Measurements from ENCODE around the gene SPINT3. TPM values are rescaled to one million over a fixed set of nuclear protein-coding genes. Genes with fewer than 3 reads are reported as not detected.

SPINT3 gene
- total and polyA plus RNA-seq, 2 of the 8 experiments (the other 6 are each of a cell fraction or from before 2014, with no cell fraction given) = not detected

DNA sequence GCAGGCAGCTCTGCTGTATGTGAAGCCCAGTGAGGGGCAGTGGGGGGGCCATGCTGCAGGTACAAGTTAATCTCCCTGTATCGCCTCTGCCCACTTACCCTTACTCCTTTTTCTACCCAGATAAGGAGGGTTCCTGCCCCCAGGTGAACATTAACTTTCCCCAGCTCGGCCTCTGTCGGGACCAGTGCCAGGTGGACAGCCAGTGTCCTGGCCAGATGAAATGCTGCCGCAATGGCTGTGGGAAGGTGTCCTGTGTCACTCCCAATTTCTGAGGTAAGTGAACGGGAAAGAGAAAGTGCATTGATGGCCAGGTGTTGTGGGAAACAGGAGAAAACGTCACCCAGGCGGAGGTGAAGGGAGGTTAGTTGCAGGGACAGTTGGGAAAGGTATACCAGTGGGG, 35.6 kb downstream of the SPINT3 start:
- Histone ChIP-seq H3K4me2 (ENCODE audit: insufficient read depth in 1 of 2, low read depth in 2 of 2, low read length in 2 of 2) (no peak overlapping the region), H3K27ac (ENCODE audit: low read depth, low read length) (no peak overlapping the region), H3K36me3 (ENCODE audit: control insufficient read depth in 2 of 4, insufficient read depth in 4 of 4, low read length in 3 of 4) (0 out of 8 replicates have a peak, but pooled peaks cover 0 to 3% (median 0%) of the 10 kb centered on the region in 4 experiments), H4K20me1 (replicated peaks in 1 of 2; ENCODE audit: control insufficient read depth in 1 of 2, insufficient read depth in 2 of 2, low read length in 2 of 2) (no peaks in the 10 kb centered on the region), H2BK12ac (ENCODE audit: low read depth, low read length) (no peak overlapping the region), H3K27me3 (replicated peaks in 1 of 4; ENCODE audit: control insufficient read depth in 3 of 4, extremely low read depth in 1 of 4, insufficient read depth in 3 of 4, low read length in 3 of 4) (no peaks in the 10 kb centered on the region), H3K14ac (ENCODE audit: insufficient read length) (no peak overlapping the region), H3K79me1 (ENCODE audit: low read depth, low read length) (peaks cover 2% of the 10 kb centered on the region; the same call in 1 of the 2 replicates), H3K23ac (ENCODE audit: insufficient read length) (no peak overlapping the region), H2AK5ac (ENCODE audit: low read depth, low read length) (no peak overlapping the region), H4K8ac (ENCODE audit: extremely low read depth, insufficient read depth, low read length) (no peak overlapping the region), H3K9ac (replicated peaks in 1 of 4; ENCODE audit: extremely low read depth in 1 of 4, low read depth in 3 of 4, low read length in 3 of 4) (no peak overlapping the region), H3K79me2 (ENCODE audit: control insufficient read depth in 1 of 2, insufficient read depth in 2 of 2, low read length in 2 of 2) (no peaks in the 10 kb centered on the region), H3K56ac (replicated peaks; ENCODE audit: insufficient read length, low read depth, low read length) (no peak overlapping the region), H2BK120ac (replicated peaks; ENCODE audit: low read depth, low read length) (no peak overlapping the region), H3K9me3 (ENCODE audit: insufficient read depth in 2 of 2, low read depth in 1 of 2, low read length in 1 of 2) (no peaks in the 10 kb centered on the region), H3K4me1 (replicated peaks in 1 of 4; ENCODE audit: control insufficient read depth in 3 of 4, insufficient read depth in 4 of 4, low read length in 3 of 4) (peaks cover 0 to 6% (median 0%) of the 10 kb centered on the region in 4 experiments; a peak in 2 of 7 replicates), H4K91ac (replicated peaks; ENCODE audit: insufficient read length, low read length) (no peak overlapping the region), H3K4ac (replicated peaks; ENCODE audit: insufficient read length, low read depth, low read length) (no peak overlapping the region), H2BK15ac (ENCODE audit: low read length) (no peak overlapping the region), H4K5ac (ENCODE audit: insufficient read length, low read depth, low read length) (no peak overlapping the region), H3K18ac (ENCODE audit: extremely low read depth, low read length) (no peak overlapping the region), H3K23me2 (ENCODE audit: low read depth, low read length) (0 out of 2 replicates have a peak, but pooled peaks cover 1% of the 10 kb centered on the region), H3K4me3 (ENCODE audit: extremely low read depth in 1 of 4, insufficient read depth in 2 of 4, low read depth in 3 of 4, low read length in 4 of 4) (no peak overlapping the region), H2BK20ac (ENCODE audit: low read length) (no peak overlapping the region), H2AFZ (ENCODE audit: low read length) (no peak overlapping the region), H2BK5ac (ENCODE audit: low read depth, low read length) (no peak overlapping the region)
- CTCF ChIA-PET (ENCODE audit: partially characterized antibody) = interaction anchor here (1.0 to 3.3 kb wide), 6 partner anchors 12 to 292 kb away, joined by 3 to 13 read pairs (median 5); no protein-coding TSS in a partner anchor
- TF ChIP-seq SAP30 (IDR thresholded peaks at IDR 0.05; ENCODE audit: insufficient read depth, insufficient replicate concordance, low read length) (no peak), RFX5 (IDR thresholded peaks at IDR 0.05; ENCODE audit: borderline replicate concordance, low read depth, low read length) (no peak), GTF2F1 (IDR thresholded peaks at IDR 0.05; ENCODE audit: borderline replicate concordance, low read depth, low read length) (no peak), ZNF274 (IDR thresholded peaks at IDR 0.05; ENCODE audit: borderline replicate concordance, extremely low read depth, low read length) (no peak), CTBP2 (IDR thresholded peaks at IDR 0.05; ENCODE audit: borderline replicate concordance, insufficient read depth, insufficient read length, low read length) (no peak)
- DNase-seq (ENCODE audit: low read depth in 1 of 2, low spot score in 2 of 2) (no peak), FAIRE-seq (no peak)
- WGBS, 2 experiments (ENCODE audit: extremely low coverage in 1 of 2, insufficient coverage in 1 of 2, insufficient read length in 1 of 2, insufficient replicate concordance in 2 of 2, low coverage in 1 of 2, low lambda C conversion rate in 2 of 2, missing lambda C conversion rate in 1 of 2) = 80% methylated on average over 7 of the region's 7 CpGs; no CpG with 5 or more reads in 1 of the 2 experiments
- POLR2A ChIA-PET (ENCODE audit: partially characterized antibody) = interaction anchor here (0.6 to 3.8 kb wide), 3 partner anchors 9 to 167 kb away, joined by 3 to 21 read pairs (median 3); partner anchors contain the start of gene WFDC2
